A549 treated with DMSO at 1 μM for 4 hours (cell line): Measurements from ENCODE around the gene METTL17. TPM values are rescaled to one million over a fixed set of nuclear protein-coding genes. Genes with fewer than 3 reads are reported as not detected.

ENCODE experiments used
- total RNA-seq: library from RNA; stranded (reverse); fragments of 200-300 nt; extraction: Qiagen RNA extraction; gene quantifications from 5 replicates; pipeline ENCODE4 v1.2.3, GENCODE V29; 2022; ENCODE audit warnings: low read depth

METTL17 gene, protein sequence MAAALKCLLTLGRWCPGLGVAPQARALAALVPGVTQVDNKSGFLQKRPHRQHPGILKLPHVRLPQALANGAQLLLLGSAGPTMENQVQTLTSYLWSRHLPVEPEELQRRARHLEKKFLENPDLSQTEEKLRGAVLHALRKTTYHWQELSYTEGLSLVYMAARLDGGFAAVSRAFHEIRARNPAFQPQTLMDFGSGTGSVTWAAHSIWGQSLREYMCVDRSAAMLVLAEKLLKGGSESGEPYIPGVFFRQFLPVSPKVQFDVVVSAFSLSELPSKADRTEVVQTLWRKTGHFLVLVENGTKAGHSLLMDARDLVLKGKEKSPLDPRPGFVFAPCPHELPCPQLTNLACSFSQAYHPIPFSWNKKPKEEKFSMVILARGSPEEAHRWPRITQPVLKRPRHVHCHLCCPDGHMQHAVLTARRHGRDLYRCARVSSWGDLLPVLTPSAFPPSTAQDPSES
- 70.0 to 77.7 TPM (median 75.4 TPM) in 5 replicates for total RNA-seq

DNA sequence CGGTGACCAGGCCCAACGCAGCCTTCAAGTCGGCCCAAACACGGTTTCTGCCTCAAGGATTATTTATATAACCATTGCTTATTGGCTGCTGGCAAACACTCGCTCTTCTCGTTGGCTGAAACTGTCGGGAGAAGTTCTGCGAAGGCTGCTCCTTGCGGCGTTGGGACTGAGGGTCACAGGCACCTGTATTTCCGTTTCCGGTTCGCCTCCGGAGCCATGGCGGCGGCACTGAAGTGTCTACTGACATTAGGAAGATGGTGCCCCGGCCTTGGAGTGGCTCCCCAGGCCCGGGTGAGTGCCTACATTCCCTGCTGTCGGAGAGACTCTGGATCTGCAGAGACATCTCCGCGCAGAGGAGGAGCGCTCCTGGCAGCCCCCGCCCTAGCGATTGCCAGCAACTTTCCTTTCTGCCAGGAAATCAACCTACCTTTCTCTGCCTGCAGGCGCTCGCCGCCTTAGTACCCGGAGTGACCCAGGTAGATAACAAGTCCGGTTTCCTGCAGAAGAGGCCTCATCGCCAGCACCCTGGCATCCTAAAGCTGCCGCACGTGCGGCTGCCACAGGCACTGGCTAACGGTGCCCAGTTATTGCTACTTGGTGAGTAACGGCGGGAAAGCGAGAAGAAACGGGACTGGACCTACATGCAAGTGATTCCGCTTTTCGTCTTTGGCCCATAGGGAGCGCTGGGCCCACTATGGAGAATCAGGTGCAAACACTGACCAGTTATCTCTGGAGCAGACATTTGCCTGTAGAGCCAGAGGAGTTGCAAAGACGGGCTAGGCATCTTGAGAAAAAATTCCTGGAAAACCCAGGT, at the start of gene METTL17:
TSS of gene METTL17 (plus strand) at position 194 of the 814 bp plus-strand sequence. CDS start at position 217, 23 bp downstream.

DNA sequence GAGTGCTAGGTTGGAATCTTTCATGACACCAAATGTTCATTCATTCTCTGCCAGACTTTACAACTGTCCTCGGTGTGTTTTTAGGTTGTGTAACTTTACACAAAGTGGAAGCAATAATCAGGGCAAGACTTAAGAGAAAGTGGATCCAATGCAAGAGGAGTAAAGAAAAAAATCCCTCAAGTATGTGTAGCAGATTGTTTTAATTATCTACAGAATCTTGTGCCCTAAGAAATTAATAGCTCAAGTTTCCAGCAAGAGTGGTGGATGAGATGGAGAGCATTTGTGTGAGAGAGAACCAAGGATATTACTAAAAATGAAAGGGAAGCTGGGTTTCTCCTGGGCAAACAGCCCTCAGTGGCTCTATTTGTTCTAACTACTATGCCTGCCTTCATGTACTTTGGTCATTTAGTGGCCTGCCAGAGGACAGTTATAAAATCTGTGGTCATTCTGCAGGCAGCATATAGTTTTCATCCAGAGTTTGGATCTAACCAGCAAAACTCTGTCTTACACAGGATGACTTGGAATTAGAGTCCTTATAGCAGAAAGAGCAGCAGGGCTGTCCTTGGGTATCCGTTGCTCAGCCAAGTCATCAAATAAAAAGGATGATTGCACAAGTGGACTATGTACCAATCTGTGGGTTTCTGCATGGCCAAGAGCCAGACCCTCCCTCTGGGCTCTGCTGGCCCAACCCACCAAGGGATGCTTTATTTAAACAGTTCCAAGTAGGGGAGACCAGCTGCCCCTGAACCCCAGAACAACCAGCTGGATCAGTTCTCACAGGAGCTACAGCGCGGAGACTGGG, 34.8 kb upstream of the METTL17 start, which contains the start of gene RNASE2:
TSS of gene RNASE2 (plus strand) at position 752 of the 802 bp plus-strand sequence. CDS start 285 bp downstream, outside the sequence.

DNA sequence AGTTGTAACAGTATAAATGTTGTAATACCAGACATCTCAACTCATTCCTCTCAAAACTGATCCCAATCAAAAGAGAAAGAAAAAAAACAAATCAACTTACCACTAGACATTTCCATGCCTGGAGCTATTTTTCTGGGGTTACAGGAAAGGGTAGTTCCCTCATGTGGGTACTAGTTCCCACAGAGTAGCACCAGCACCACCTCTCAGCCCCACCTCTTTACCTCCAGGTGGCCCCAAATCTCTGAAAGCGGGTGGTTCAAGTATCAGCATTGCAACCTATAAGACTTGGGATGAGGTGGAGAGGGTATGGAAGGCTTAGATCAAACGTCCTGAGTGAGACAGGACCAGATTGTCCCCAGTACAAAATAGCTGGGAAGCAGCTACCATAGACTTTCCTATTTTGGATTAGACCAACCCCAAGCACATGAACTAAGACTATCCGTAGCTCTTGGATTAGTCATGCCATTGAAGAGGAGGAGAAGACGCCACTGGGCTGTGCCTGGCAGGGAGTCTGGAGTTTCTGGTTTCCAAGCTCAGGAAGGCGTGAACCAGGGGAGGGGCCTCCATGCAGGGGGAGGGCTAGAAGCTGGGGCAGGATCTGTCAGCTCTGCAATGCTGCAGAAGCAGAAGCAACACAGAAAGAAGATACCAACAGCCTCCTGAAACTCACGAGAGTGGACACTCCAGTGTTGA, 9.0 kb downstream of the METTL17 start, which contains the start of gene SLC39A2:
TSS of gene SLC39A2 (plus strand) at position 620 of the 693 bp plus-strand sequence. CDS start 154 bp downstream, outside the sequence.

DNA sequence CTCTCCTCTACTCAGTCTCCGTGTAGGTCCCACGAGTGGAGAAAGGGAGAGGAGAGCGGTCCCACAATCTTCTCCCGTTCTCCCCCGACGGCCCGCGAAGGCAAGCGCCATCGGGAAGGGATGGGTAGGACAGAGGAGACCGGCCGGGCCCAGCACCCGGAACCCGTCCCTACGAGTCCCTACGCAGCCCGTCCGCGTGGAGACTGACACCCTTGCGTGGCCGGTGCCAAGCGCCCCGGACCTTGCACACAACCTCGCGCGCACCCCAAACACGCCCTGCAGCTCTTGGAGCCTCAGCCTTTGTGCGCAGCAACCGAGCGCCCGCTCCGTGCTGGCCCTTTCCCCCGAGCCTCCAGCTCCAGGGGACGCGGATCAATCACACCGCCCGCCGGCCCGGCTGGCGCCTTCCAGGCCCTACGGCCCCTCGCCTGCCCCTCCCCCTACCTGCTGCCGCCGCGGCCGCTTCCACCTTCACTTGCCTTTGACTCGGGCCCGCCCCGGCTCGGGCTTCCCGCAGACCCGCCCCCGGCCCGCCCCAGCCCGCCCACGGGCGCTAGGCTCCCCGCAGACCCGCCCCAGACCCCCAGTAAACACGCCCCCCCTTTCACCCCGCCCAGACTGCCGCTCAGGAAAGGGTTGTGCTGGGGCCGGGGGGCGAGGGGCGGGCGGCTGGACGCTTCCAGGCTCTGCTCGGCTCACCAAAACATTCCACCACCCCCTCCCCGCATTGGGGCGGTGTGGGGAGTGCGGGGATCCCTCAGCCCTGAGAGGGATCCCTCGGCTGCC, 35.0 kb downstream of the METTL17 start, which contains the start of gene NDRG2:
TSS of gene NDRG2 (minus strand) at position 477 of the 786 bp plus-strand sequence. CDS start 1,746 bp downstream, outside the sequence.

DNA sequence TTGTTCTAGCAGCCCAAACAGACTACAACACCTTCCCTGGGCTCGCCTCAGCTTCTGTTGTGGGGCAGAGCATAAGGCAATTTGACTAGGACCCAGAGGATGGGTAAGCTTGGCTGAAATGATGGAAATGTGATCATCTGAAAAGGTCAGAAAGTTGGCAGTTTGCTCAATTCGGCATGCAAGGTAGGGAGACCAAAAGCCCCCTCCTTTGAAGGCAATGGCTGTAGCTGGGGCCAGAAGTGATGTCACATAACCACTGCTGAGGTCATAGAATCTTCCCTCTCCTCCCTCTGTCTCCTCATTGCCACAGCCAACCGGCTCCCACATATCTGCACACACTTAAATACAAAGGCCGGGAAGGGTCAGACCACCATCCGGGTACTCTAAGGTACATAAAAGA, 40.1 kb downstream of the METTL17 start, which contains the start of gene TPPP2:
TSS of gene TPPP2 (plus strand) at position 301 of the 400 bp plus-strand sequence. CDS start 365 bp downstream, outside the sequence.

DNA sequence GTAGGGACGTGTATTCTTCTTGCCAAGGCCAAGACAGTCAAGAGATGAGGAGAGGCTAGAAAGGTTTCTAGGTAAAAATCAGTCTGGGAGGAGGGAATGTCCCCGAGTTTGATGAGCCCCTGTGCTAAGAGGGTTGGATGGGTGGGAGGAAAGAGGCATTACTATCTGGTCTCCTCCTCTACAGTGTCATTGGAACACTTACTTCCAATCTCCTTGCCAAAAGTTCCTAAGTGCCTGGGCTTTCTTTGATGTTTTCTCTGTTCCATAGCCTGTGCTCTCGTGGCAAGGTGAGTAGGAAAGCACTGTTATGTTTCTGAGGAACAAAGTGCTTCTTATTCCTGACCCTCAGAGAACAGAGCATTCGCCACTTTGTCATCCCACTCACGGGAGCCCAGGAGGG, 44.9 kb downstream of the METTL17 start, which contains the start of gene RNASE13:
TSS of gene RNASE13 (minus strand) at position 101 of the 400 bp plus-strand sequence. CDS start 519 bp downstream, outside the sequence.

DNA sequence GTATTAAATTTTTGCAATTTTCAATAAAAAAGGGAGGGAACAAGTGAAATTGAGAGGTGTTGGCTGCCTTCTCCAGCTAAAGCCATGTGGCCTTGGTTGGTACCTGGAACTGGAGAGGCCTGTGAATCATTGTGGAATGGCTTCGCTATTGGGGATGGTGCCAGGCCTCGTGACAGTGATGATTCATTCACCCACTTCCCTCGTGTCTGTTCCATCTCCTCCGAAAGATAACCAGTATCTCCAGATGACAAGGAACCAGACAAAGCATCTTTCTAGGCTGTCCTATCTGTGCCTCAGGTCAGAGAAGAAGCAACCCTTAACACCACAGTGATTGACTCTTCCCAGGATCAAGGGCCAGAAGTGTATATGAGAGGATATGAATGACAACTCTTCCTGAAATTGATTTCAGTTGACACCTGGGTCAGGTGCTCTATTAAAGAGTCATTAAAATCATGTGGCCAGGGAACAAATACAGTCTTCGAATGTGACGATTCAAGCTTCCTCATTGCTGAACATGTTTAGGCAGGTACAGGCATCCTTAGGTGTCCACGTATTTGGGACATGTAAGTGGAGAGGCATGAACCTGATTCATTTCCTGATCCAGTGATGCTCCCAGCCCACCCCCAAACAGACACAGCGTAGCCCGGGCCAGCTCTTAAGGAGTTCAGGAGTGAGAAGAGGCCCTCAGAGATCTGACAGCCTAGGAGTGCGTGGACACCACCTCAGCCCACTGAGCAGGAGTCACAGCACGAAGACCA, 52.1 kb downstream of the METTL17 start, which contains the start of gene RNASE7:
TSS of gene RNASE7 (plus strand) at position 687 of the 758 bp plus-strand sequence. CDS start 631 bp downstream, outside the sequence.

Other genes with a start within 250 kb of the METTL17 start
- gene EDDM3A, start 244.1 kb upstream of the METTL17 start, total RNA-seq, result not detected in 5 replicates
- gene EDDM3B, start 221.6 kb upstream of the METTL17 start, total RNA-seq, result not detected in 5 replicates
- gene RNASE6, start 208.7 kb upstream of the METTL17 start, total RNA-seq, result not detected in 5 replicates
- 0.22 to 0.36 TPM (median 0.26 TPM) in 4 of 5 replicates, not detected in the other for gene RNASE1, start 187.1 kb upstream of the METTL17 start, total RNA-seq
- not detected in 5 replicates for gene RNASE3, start 98.6 kb upstream of the METTL17 start, total RNA-seq
- not detected in 5 replicates for gene RNASE2, start 34.5 kb upstream of the METTL17 start, total RNA-seq
- 0.09 TPM in 1 of 5 replicates, not detected in the others for gene SLC39A2, start 9.3 kb downstream of the METTL17 start, total RNA-seq
- 2.8 to 3.7 TPM (median 3.0 TPM) in 5 replicates for gene NDRG2, start 35.1 kb downstream of the METTL17 start, total RNA-seq
- gene TPPP2, start 40.2 kb downstream of the METTL17 start, total RNA-seq, result not detected in 5 replicates
- gene RNASE13, start 44.8 kb downstream of the METTL17 start, total RNA-seq, result not detected in 5 replicates
- not detected in 5 replicates for gene RNASE7, start 52.4 kb downstream of the METTL17 start, total RNA-seq
- not detected in 5 replicates for gene RNASE8, start 67.8 kb downstream of the METTL17 start, total RNA-seq
- gene ARHGEF40, start 80.3 kb downstream of the METTL17 start, total RNA-seq, result 10.3 to 13.8 TPM (median 12.3 TPM) in 5 replicates
- 19.5 to 32.9 TPM (median 29.0 TPM) in 5 replicates for gene ZNF219, start 108.7 kb downstream of the METTL17 start, total RNA-seq
- 0.37 to 1.4 TPM (median 1.1 TPM) in 5 replicates for gene TMEM253, start 111.1 kb downstream of the METTL17 start, total RNA-seq
- not detected in 5 replicates for gene OR5AU1, start 166.1 kb downstream of the METTL17 start, total RNA-seq